NCI-H1105 (cell line): ENCODE data around the gene ANKFN1.

ENCODE experiments used
- DNase-seq: peaks from one replicate; lab custom pipeline; 2025; lab: John Stamatoyannopoulos, UW

The ANKFN1 gene

GRCh38 chr17:56142781-56143180, 10.5 kb upstream of the ANKFN1 start:
- no peak for DNase-seq

GRCh38 chr17:56144223-56144622, 9.1 kb upstream of the ANKFN1 start:
- DNase-seq = no peak

- no peak for DNase-seq
These were observed 6.7 kb upstream of the ANKFN1 start for GRCh38 chr17:56146534-56146933.

DNA sequence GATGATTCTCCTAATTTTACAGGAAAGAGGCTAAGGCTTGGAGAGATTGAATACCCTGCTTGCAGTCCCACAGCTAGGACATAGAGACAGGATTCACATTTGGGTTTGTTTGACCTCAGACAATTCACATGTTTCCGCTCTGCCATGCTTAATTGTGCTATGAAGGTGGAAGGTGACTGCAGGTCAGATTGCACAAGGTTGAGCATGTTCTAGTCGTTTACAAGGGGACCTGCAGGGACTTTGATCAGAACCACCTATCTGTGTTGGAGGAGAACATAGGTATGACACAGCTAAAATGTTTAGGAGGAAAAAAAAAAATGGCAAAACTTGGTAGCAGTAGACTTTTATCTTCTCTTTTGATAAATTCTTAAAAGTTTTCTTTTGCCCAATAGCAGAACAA, 4.9 kb upstream of the ANKFN1 start:
- DNase-seq = no peak

DNA sequence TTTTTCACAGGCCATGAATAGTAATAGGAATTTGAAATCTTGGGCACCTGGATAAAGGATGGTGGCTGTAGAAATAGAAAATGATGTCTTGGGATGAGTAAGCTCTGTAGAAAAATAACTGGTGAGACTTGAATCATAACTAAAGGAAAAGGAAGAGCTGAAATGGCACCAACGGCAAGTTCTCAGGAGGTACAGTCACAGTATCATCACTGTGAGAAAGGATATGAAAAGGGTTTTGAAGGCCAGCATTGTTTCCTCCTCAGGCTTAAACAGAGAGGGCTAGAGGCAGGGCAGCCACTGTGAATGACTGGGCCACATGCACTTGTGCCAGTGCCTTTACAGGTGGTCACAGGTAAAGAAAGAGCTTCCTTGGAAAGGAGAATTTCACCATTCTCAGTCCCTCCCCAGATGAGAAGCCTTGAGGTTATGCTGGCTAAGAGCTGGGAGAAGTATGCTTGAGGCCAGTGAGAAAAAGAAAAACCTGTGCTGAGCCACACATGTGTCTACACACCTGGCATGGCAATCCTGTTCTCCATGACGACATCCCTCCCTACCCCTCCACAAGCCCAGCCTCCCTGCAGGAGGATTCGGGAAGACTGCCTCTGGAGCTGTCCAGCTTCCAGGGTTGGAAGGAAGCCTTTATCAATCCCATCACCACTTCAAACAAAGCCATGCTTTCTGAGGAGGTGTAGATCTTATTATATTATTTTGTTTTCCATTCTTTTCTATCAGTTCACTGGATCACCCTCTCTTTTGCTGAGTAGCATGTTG, 3.8 kb upstream of the ANKFN1 start:
- DNase-seq = no peak

GRCh38 chr17:56150649-56151048, 2.6 kb upstream of the ANKFN1 start:
- no peak for DNase-seq

GRCh38 chr17:56157845-56158244, 4.6 kb downstream of the ANKFN1 start:
- DNase-seq = no peak

- no peak for DNase-seq
These were observed 5.1 kb downstream of the ANKFN1 start for GRCh38 chr17:56158344-56158743.

DNA sequence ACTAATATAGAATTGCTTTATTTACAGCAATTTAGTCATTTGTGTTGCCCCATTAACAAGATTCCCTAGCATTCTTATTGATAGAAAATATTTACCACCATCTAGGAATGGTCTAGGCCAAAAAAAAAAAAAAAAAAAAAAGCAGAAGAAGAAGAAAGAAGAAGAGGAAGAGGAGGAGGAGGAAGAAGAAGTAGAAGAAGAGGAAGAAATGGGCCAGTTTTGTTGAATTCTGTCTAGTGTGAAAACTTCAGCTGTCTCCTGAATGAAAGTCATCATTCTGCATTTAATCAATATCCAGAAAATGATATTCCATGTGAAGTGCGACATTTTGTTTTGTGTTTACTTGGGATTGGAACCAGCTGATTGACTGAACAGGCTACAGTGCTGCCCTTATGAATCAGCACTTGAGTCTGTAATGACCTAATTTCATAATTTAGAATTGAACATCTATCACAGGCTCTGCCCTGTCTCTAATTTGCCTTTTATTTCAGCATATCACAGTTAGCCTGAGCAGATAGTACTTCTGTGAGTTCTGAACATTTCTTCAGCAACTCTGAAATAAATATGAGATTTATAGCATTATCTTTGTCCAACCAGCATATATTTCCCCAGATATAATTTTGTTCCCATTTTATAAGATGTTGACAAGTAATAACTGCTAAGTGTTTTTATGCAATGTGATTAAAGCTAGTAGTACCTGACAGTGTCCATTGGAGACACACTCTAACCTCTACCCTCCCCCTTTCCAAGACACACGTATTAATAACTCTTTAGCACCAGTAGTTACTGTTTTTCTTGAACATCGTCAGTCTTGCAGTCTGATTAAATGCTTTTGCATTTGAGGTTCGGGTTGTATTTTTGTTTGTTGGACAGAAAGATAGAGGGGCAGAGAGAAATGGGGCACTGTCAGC, 5.9 kb downstream of the ANKFN1 start:
- DNase-seq = no peak

DNA sequence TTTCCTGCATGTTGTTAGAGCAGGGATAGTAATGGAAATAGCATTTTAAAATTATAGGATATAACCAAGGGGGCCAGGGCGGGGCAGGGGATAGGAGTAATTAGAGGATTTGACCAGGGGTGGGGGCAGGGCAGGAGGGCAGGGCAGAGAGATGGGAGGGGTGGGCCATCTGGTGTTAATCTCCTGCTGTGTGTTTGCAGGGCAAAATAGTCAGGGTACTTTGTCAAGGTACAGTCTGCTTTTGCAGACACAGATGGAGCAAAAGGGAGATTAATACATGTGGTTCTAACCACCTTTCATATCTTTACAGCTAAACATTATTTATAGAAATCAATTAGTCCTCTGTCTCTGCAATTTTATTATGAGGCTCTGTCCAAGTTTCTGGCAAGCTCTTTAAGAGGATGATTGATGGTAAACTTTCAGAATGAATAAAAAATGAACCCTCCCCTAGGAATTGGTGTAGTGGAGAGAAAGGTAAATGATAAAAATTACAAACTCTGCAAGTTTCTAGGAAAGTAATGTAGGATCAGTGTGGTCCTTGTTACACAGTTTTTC, 6.6 kb downstream of the ANKFN1 start:
- DNase-seq = no peak

GRCh38 chr17:56160422-56160821, 7.1 kb downstream of the ANKFN1 start:
- DNase-seq = no peak

DNA sequence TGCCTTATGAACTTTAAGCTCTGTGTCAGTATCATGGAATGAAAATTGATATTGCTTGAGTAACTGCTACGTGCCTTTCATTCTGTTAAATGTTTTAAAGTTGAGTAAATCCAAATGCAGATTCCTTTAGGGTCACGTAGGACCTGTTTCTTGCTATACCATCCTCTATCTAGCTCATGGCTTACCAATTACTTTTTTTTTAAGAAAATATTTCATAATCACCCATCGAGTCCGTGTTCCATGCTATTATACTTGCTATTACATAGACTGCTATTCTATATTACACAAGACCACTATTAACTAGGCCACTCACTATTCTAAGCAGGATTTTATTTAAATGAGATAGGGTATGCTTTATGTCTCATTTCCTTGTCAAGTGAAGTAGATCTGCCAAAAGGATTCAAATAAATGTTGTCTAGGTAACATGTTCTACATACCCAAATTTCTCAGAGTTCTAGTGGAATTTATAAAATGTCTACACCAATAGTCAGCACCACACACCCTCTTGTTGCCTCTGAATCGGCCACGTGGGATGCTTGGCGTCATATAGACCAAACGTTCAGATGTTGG, 11.9 kb downstream of the ANKFN1 start:
- no peak for DNase-seq

DNA sequence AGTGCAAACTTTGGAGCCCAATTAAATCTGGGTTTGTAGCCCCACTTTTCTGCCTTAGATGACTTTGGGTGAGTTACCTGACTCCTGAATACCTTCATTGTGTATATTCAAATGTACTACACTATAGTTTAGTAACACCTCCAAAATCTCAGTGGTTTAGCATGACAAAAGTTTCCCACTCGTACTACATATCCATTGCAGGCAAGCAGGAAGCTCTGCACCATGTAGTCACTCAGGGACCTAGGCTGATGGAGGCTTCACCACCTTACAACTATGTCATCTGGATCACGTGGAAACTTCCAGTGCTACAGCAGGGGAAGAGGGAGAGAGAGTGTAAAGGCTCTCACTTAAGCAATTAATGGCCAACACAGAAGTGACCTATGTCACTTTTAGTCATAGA, 14.2 kb downstream of the ANKFN1 start:
- no peak for DNase-seq

GRCh38 chr17:56169621-56170020, 16.3 kb downstream of the ANKFN1 start:
- DNase-seq = no peak

DNA sequence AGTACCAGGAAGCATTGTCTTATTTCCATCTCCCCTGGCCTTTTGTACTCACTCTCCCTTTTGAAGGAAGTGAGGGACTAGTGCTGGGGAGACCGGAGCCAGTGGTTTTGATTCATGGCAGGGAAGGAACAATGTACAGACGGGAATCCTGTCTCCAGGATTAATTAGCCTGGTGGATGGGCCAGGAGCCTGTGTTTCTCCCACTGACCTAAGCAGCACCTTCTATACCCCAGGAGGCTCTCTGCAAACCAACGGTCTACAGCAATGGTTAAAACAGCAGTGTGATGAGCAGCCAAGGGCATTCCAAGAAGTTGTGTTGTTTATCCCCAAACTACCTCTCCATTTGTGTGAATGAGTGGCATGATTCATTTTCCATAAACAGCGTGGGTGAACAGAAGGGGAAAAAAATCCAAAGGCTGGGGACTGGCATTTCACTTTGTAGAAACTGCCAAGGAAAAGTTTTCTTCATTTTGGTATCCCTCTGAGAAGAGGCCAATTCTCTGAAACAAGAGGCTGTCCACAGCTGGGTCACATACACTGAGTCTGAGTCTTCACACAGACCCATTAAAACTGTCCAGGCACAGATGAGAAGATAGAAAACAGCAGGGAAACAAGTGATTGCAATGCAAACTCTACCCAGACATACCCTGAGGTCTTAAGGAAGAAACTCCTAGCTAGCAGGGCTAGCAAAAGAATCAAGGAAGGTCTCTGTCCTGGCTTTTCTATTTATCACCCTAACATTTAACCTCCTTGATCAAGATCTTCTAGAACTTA, 18.1 kb downstream of the ANKFN1 start:
- DNase-seq = no peak

GRCh38 chr17:56172517-56172982, 19.3 kb downstream of the ANKFN1 start:
- DNase-seq = no peak

- no peak for DNase-seq
These were observed 19.8 kb downstream of the ANKFN1 start for GRCh38 chr17:56173026-56173425.

DNA sequence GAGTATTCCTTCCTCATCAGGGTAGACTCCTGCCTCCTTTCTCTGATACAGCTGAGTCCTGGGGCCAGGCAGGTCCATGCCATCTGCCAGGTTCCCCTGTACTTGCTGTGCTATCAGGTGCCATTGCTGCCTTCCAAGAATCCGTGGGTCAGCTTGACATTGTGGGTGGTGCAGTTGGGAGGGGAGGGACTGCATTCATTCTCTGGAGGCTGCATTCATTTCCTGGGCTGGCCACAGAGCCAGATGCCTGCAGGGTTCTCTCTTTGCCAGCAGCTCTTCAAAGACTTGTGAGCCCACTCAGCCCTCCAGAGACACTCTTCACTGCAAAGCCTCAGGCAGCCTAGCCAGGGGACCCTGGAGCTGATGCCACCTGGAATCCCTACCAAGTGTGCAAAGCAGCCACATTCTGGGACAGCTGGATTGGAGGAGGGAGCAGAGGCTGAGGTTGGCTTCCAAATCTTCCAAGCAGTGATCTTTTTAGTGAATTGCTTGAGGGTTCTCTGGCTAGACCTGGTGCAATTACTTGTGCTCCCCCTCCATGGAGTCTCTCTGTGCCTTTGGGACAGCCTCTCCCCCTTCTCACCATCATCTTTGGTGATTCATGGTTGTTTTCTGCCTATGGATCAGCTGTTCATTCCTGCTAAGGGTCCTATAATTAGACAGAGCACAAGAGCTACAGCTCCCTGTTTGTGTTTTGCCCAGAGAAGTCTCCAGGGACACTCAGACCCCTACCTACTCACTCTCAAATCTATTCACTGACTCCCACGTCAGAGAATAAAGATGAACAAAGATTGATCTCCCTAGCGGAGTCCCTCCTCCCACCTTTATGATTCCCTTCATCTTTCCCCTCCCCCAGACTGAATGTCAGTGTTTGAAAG, 20.9 kb downstream of the ANKFN1 start:
- no peak for DNase-seq

GRCh38 chr17:56175299-56175955, 22.2 kb downstream of the ANKFN1 start:
- DNase-seq = no peak

- DNase-seq = no peak
These were observed 22.8 kb downstream of the ANKFN1 start for GRCh38 chr17:56176091-56176490.
